Adrenal gland (tissue), 12 donors: ENCODE data around the gene PHF19. TPM values are rescaled to one million over a fixed set of nuclear protein-coding genes. Genes with fewer than 3 reads are reported as not detected.

Experiments
- DNase-seq, 7 donors: peaks; one replicate each; pipeline ENCODE4 v3.0.0-alpha.2; 2019 to 2020
- H3K27ac ChIP-seq, 5 donors: fragments of 200-600 bp; sonication (generic) in 4 of 5; 1 replicate in 3 of 5; 2 replicates in 2 of 5; pipeline versions ENCODE4 v1.5.1 to v1.8.0; 2016 to 2020; ENCODE audit warnings: mild to moderate bottlenecking in 1 of 5
- H3K27me3 ChIP-seq: fragments of 200-600 bp; 2 replicates; pipeline ENCODE4 v1.8.0; 2021
- H3K36me3 ChIP-seq, 2 donors: fragments of 200-600 bp; replicated peaks in 1 of 2; 1 replicate in 1 of 2; 2 replicates in 1 of 2; pipeline versions ENCODE4 v1.5.1 to v1.8.0; 2018 to 2022
- H3K4me1 ChIP-seq, 2 donors: fragments of 200-600 bp; replicated peaks in 1 of 2; 1 replicate in 1 of 2; 2 replicates in 1 of 2; pipeline versions ENCODE4 v1.5.1 to v1.8.0; 2018 to 2021
- H3K4me3 ChIP-seq, 4 donors: fragments of 200-600 bp; sonication (generic) in 3 of 4; one replicate each; pipeline ENCODE4 v1.5.1; 2016 to 2018
- H3K9me3 ChIP-seq, 3 donors: fragments of 200-600 bp; sonication (generic) in 1 of 3; replicated peaks in 1 of 3; 1 replicate in 2 of 3; 2 replicates in 1 of 3; pipeline versions ENCODE4 v1.5.1 to v1.8.0; 2016 to 2021
- POLR2A ChIP-seq, 2 donors: fragments of 450-650 bp; IDR thresholded peaks; one replicate each; pipeline ENCODE4 v1.6.1; 2017; ENCODE audit warnings: antibody characterized with exemption in 2 of 2, mild to moderate bottlenecking in 2 of 2, moderate library complexity in 1 of 2
- WGBS, 4 donors: extraction: QIAGEN DNeasy Blood & Tissue Kit in 2 of 4; methylation state at CpG; one replicate each; pipeline versions ENCODE4 v1.1.5 to v1.1.7; 2013 to 2017; 5-methylcytosine and 5-hydroxymethylcytosine counted together
- intact Hi-C, 2 donors: fragments of 100-400 bp; cut with DNase I; formaldehyde crosslinking; loops; one replicate each; pipeline versions ENCODE4 v1.14.1 to v1.15.0; 2022 to 2023
- polyA plus RNA-seq, 3 donors: library from polyadenylated mRNA; stranded (reverse); fragments of 200-250 nt in 2 of 3; fragments of 350-450 nt in 1 of 3; fragmentation: Illumina TruSeq in 1 of 3; extraction: RNeasy Lipid Tissue Mini Kit (QIAGEN cat#74804) in 1 of 3; gene quantifications; one replicate each; pipeline ENCODE4 v1.2.3, GENCODE V29; 2013 to 2014
- total RNA-seq, 9 donors: library from RNA; depleted of rRNA in 4 of 9; stranded (reverse); fragments of >200 nt in 4 of 9; fragments of 120-200 nt in 1 of 9; fragmentation: NEBNext Ultra II Directional in 1 of 9; extraction: Animal tissue kit (Norgen Biotek cat#: 25700) in 1 of 9; gene quantifications; one replicate each; pipeline versions ENCODE4 v1.1.0 to v1.2.4, GENCODE V29; 2013 to 2023
- TF ChIP-seq, protein P1 (sequence below), 6 experiments: fragments of 450-650 bp in 4 of 6; fragments of 200-600 bp in 2 of 6; sonication (generic) in 1 of 6; IDR thresholded peaks; 1 replicate in 5 of 6; 2 replicates in 1 of 6; pipeline versions ENCODE4 v1.5.1 to v1.8.0; 2016 to 2021; ENCODE audit warnings: antibody characterized with exemption in 6 of 6, mild to moderate bottlenecking in 2 of 6, moderate library complexity in 1 of 6
- donor health status: healthy with polysubstance abuse.
- donor health status: Bipolar disorder and iron deficiency.
- donor health status: DM: yes; HTN: yes; CAD: no.
- donor health status: DM: no; HTN: no; CAD: no.
- donor health status: DM: no; HTN: no; CAD: no.
- donor health status: DM: yes; HTN: yes; CAD: no.

Gene PHF19
- total and polyA plus RNA-seq, 12 donors, result 13.6 to 61.8 (median 27.4) TPM

DNA sequence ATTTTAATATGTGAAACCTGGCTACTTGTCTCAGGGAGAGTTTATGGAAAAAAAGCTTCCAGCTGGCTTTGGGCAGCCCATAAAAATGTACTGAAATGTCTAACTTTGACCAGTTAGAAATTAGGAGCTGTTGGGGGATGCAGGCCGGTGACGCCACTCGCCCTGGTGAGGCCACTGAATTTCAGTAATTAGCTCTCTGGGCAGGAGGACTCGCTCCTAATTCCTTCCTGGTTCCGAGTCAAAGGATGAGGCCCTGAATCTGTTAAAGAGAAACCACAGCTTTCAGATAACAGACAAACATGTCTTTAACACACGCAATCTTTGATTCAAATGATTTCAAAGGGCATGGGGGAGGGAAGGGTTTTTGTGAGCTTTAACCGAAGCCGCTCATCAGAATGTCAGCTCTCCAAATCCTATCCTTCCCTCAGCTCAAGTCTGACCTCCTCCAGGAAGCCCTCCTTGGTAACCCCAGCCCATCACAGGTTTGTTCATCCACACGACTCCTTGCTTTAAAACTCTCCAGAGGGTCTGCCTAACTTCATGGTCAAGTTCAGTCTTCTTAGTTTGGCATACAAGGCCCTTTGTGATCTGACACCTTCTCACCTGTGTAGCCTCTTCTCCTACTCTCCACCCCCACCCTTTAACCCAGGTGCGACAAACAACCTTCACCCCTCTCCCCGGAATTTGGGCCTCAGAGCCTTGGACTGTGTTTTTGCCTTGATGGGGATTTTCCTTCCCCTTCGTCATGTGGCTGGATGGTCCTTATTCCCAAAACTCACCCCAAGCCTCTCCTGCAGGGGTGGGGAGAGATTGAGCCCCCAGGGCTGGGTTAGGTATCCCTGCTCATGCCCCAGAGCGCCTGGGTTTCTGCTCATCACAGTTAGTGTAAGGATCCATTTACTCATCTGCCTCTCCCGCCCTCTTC lies 13.6 kb upstream of the PHF19 start:
- Histone ChIP-seq H3K4me3 (no peak overlapping the region), H3K36me3 (no peaks in the 10 kb centered on the region), H3K27ac (peak overlapping the region in 2 of 5 donors; percentile 9 to 52), H3K4me1 (peaks cover 0 to 14% of the 10 kb centered on the region in 2 donors), H3K27me3 (no peaks in the 10 kb centered on the region), H3K9me3 (no peaks in the 10 kb centered on the region)
- DNase-seq, result no peak
- 82 to 85% (median 83%) methylated on average over 14 of the region's 14 CpGs for WGBS, 4 donors
- TF ChIP-seq, protein P1, sequence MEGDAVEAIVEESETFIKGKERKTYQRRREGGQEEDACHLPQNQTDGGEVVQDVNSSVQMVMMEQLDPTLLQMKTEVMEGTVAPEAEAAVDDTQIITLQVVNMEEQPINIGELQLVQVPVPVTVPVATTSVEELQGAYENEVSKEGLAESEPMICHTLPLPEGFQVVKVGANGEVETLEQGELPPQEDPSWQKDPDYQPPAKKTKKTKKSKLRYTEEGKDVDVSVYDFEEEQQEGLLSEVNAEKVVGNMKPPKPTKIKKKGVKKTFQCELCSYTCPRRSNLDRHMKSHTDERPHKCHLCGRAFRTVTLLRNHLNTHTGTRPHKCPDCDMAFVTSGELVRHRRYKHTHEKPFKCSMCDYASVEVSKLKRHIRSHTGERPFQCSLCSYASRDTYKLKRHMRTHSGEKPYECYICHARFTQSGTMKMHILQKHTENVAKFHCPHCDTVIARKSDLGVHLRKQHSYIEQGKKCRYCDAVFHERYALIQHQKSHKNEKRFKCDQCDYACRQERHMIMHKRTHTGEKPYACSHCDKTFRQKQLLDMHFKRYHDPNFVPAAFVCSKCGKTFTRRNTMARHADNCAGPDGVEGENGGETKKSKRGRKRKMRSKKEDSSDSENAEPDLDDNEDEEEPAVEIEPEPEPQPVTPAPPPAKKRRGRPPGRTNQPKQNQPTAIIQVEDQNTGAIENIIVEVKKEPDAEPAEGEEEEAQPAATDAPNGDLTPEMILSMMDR (IDR thresholded peaks at IDR 0.05), result no peak
- no peak for TF ChIP-seq POLR2A (IDR thresholded peaks at IDR 0.05)
- intact Hi-C loops, result no loop called here

DNA sequence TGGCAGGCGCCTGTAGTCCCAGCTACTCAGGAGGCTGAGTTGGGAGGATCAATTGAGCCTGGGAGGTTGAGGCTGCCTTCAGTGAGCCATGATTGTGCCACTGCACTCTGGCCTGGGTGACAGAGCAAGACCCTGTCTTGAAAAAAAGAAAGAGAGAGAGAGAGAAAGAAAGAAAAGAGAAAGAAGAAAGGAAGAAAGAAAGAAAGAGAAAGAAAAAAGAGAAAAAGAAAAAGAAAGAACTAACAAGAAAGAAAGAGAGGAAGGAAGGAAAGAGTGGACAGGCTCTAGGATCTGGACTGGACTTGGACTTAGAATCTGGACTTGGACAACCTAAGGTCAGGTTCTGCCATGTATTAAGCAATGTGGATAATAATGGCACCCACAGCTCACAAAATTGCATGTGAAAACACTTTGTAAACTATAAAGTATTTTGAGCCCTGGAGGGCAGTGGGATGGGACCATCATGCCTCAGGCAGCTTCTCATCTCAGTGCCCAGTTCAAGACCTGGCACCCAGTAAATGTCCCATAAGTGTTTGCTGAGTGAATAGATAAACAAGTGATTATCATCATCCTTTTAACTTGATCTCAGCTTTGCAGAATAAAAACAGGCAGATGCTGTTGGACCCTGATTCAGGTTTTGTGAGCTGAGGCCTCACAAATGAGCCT lies 12.8 kb upstream of the PHF19 start:
- DNase-seq, result no peak
- 86 to 97% (median 96%) methylated on average over 1 of the region's 1 CpG for WGBS, 4 donors
- H3K9me3 ChIP-seq, result no peaks in the 10 kb centered on the region
- no peak overlapping the region for H3K4me3 ChIP-seq
- H3K4me1 ChIP-seq, result peaks cover 0 to 14% of the 10 kb centered on the region in 2 donors
- H3K36me3 ChIP-seq, result no peaks in the 10 kb centered on the region
- peak overlapping the region in 2 of 5 donors; percentile 9 to 46 for H3K27ac ChIP-seq
- H3K27me3 ChIP-seq, result no peaks in the 10 kb centered on the region
- TF ChIP-seq, protein P1 (IDR thresholded peaks at IDR 0.05), result no peak
- TF ChIP-seq POLR2A (IDR thresholded peaks at IDR 0.05), result no peak
- intact Hi-C loops, result no loop called here

DNA sequence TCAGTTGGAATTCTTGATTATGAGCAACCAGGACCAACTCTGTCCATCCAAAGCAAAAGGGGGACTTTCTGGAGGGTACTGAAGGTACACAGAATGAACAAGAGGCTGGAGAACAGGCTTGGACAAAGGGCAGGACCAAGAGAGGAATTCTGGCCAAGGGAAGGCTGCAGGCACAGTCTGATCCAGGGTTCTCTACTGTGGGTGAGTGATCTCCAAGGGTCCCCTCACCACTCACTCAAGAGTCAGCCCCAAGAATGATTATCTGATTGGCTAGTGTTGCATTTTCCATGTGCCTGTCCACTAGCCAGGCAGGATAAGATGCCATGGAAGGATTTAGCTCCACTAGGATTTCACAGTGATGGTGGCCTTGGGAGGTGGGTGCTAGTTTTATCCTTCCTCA lies 11.6 kb upstream of the PHF19 start:
- peaks cover 0 to 11% of the 10 kb centered on the region in 2 donors for H3K4me1 ChIP-seq
- H3K27me3 ChIP-seq, result no peaks in the 10 kb centered on the region
- H3K9me3 ChIP-seq, result no peaks in the 10 kb centered on the region
- H3K4me3 ChIP-seq, result no peak overlapping the region
- TF ChIP-seq, protein P1 (IDR thresholded peaks at IDR 0.05), result no peak
- TF ChIP-seq POLR2A (IDR thresholded peaks at IDR 0.05), result no peak
- intact Hi-C loops, result no loop called here
- no peaks in the 10 kb centered on the region for H3K36me3 ChIP-seq
- no peak for DNase-seq
- H3K27ac ChIP-seq, result no peak overlapping the region

DNA sequence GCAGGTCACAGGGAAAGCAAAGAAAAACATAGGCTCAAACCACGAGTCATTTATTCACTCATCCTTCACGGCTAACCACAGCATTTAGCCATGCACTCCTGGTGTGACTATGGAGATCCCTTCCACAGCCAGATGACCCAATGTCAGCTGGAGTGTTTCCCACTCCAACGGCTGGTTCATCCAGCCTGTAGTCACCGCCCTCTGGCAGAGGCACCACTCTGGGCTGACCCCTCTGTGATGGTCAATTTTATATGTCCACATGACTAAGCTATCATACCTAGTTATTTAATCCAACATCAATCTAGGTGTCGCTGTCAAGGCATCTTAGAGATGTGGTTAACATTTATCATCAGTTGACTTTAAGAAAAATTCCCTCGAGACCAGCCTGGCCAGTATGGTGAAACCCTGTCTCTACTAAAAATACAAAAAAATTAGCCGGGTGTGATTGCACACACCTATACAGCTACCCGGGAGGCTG lies 9.5 kb upstream of the PHF19 start:
- DNase-seq, result no peak
- Histone ChIP-seq H3K27me3 (no peaks in the 10 kb centered on the region), H3K4me3 (no peak overlapping the region), H3K4me1 (peaks cover 0 to 4% of the 10 kb centered on the region in 2 donors), H3K36me3 (no peaks in the 10 kb centered on the region), H3K27ac (no peak overlapping the region), H3K9me3 (no peaks in the 10 kb centered on the region)
- intact Hi-C loops, result no loop called here
- TF ChIP-seq POLR2A (IDR thresholded peaks at IDR 0.05), result no peak
- TF ChIP-seq, protein P1 (IDR thresholded peaks at IDR 0.05), result no peak
- 74 to 79% (median 76%) methylated on average over 8 of the region's 8 CpGs for WGBS, 4 donors
